Neural cell (in vitro differentiated cells): ENCODE data around the gene PRKRIP1.

Experiments
- EP300 ChIP-seq: fragments of 450-650 bp; conservative IDR thresholded peaks from 2 replicates; pipeline ENCODE4 v1.6.1; 2014; ENCODE audit warnings: antibody characterized with exemption, mild to moderate bottlenecking, moderate library complexity; ENCODE audit not compliant: poor library complexity, severe bottlenecking
- EZH2 ChIP-seq: fragments of 200-600, 300-800 bp; shearing (Covaris generic), sonication (generic); IDR thresholded peaks from 2 replicates; pipeline ENCODE4 v1.6.1; 2014; ENCODE audit warnings: antibody characterized with exemption, low read length, borderline replicate concordance, mild to moderate bottlenecking; ENCODE audit not compliant: insufficient read depth, poor library complexity, severe bottlenecking
- POLR2AphosphoS5 ChIP-seq: IDR thresholded peaks from 2 replicates; pipeline ENCODE4 v1.6.1; 2012
- RAD21 ChIP-seq: fragments of 450-650 bp; conservative IDR thresholded peaks from 2 replicates; pipeline ENCODE4 v1.6.1; 2014; ENCODE audit warnings: antibody characterized with exemption, mild to moderate bottlenecking, moderate library complexity
- REST ChIP-seq: IDR thresholded peaks from 2 replicates; pipeline ENCODE4 v1.6.1; 2012; ENCODE audit warnings: borderline replicate concordance
- SMC3 ChIP-seq: fragments of 450-650 bp; conservative IDR thresholded peaks from 2 replicates; pipeline ENCODE4 v1.6.1; 2014; ENCODE audit warnings: antibody characterized with exemption, mild to moderate bottlenecking, moderate library complexity; ENCODE audit not compliant: poor library complexity
- TAF1 ChIP-seq: IDR thresholded peaks from 2 replicates; pipeline ENCODE4 v1.6.1; 2012; ENCODE audit warnings: low read depth
- TF ChIP-seq, protein P1 (sequence below): fragments of 450-650 bp; IDR thresholded peaks from 2 replicates; pipeline ENCODE4 v1.5.1; 2014; ENCODE audit warnings: antibody characterized with exemption, mild to moderate bottlenecking, moderate library complexity; ENCODE audit not compliant: poor library complexity, severe bottlenecking

- TF ChIP-seq, protein P1, sequence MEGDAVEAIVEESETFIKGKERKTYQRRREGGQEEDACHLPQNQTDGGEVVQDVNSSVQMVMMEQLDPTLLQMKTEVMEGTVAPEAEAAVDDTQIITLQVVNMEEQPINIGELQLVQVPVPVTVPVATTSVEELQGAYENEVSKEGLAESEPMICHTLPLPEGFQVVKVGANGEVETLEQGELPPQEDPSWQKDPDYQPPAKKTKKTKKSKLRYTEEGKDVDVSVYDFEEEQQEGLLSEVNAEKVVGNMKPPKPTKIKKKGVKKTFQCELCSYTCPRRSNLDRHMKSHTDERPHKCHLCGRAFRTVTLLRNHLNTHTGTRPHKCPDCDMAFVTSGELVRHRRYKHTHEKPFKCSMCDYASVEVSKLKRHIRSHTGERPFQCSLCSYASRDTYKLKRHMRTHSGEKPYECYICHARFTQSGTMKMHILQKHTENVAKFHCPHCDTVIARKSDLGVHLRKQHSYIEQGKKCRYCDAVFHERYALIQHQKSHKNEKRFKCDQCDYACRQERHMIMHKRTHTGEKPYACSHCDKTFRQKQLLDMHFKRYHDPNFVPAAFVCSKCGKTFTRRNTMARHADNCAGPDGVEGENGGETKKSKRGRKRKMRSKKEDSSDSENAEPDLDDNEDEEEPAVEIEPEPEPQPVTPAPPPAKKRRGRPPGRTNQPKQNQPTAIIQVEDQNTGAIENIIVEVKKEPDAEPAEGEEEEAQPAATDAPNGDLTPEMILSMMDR, result no peak
- TF ChIP-seq RAD21, result no peak
- peak; percentile 95 for TF ChIP-seq TAF1
- TF ChIP-seq EZH2, result no peak
- TF ChIP-seq EP300, result peak; percentile 74
- peak; percentile 93 for TF ChIP-seq REST
- peak; percentile 94 for TF ChIP-seq POLR2AphosphoS5
- no peak for TF ChIP-seq SMC3
Observed at GRCh38 chr7:102395873-102396709, at the start of gene PRKRIP1.
